ENCODE measurements around the gene HDAC10.
"Not testable (repeated sequence)": the region's sequence is repeated elsewhere in the genome, so short reads cannot be mapped to it uniquely, and the experiment has no call there.

HDAC10 gene

DNA sequence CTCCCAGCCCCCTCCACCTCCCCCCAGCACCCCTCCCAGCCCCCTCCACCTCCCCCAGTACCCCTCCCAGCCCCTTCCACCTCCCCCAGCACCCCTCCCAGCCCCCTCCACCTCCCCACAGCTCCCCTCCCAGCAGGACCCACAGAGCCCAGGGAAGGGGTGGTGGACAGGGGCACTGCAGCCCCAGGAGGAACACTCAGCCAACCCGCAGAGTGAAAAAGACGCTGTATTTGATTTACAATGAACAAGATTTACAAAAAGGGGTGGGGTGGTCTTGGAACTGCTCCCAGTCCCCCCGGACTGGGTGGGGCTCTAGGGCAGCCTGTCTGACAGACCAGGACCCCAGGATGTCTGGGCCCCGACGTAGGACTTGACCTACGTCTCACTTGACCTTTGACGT lies 23.7 kb upstream of the HDAC10 start:
- H3K27ac ChIP-seq: peak overlapping the region; percentile 65
- POLR2A ChIA-PET (ENCODE audit: low non-redundant PET): no interaction called here
- DNase-seq (ENCODE audit: low spot score): no peak
- TF ChIP-seq, protein P1, sequence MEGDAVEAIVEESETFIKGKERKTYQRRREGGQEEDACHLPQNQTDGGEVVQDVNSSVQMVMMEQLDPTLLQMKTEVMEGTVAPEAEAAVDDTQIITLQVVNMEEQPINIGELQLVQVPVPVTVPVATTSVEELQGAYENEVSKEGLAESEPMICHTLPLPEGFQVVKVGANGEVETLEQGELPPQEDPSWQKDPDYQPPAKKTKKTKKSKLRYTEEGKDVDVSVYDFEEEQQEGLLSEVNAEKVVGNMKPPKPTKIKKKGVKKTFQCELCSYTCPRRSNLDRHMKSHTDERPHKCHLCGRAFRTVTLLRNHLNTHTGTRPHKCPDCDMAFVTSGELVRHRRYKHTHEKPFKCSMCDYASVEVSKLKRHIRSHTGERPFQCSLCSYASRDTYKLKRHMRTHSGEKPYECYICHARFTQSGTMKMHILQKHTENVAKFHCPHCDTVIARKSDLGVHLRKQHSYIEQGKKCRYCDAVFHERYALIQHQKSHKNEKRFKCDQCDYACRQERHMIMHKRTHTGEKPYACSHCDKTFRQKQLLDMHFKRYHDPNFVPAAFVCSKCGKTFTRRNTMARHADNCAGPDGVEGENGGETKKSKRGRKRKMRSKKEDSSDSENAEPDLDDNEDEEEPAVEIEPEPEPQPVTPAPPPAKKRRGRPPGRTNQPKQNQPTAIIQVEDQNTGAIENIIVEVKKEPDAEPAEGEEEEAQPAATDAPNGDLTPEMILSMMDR (conservative IDR thresholded peaks at IDR 0.05; ENCODE audit: low read depth): no peak
- CTCF ChIA-PET: no interaction called here

DNA sequence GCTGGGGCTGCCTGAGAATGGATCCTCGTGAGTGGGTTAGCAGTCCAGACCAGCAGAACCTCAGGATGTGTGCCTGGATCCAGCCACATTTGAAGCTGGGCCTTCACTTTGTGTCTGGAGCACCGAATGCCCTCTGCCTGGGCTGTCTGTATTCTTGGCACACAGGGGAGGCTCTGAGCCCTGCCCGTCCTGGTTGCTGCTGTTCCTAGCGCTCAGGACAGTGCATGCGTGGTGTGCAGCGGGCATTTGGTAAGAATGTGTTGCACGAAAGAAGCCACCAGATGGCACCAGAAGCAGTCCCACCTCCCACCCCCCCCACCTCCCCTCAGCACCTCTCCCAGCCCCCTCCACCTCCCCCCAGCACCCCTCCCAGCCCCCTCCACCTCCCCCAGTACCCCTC lies 23.2 kb upstream of the HDAC10 start:
- H3K27ac ChIP-seq: peak overlapping the region; percentile 79
- CTCF ChIA-PET: no interaction called here
- TF ChIP-seq, protein P1 (conservative IDR thresholded peaks at IDR 0.05; ENCODE audit: low read depth): 0 out of 2 replicates have a peak, but pooled peaks have one; percentile 22
- POLR2A ChIA-PET (ENCODE audit: low non-redundant PET): no interaction called here
- DNase-seq (ENCODE audit: low spot score): peak; percentile 45

DNA sequence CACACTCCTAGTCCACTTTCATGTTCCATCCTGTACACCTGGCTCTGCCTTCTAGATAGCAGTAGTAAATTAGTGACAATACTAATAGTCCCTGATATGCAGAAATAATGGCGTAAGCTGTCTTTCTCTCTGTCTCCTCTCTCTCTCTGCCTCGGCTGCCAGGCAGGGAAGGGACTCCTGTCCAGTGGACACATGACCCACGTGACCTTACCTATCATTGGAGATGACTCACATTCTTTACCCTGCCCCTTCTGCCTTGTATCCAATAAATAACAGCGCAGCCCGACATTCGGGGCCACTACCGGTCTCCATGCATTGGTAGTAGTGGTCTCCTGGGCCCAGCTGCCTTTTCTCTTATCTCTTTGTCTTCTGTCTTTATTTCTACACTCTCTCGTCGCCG lies 22.7 kb upstream of the HDAC10 start:
- peak overlapping the region; percentile 79 for H3K27ac ChIP-seq
- CTCF ChIA-PET; POLR2A ChIA-PET (ENCODE audit: low non-redundant PET); DNase-seq (ENCODE audit: low spot score): not testable (repeated sequence)

DNA sequence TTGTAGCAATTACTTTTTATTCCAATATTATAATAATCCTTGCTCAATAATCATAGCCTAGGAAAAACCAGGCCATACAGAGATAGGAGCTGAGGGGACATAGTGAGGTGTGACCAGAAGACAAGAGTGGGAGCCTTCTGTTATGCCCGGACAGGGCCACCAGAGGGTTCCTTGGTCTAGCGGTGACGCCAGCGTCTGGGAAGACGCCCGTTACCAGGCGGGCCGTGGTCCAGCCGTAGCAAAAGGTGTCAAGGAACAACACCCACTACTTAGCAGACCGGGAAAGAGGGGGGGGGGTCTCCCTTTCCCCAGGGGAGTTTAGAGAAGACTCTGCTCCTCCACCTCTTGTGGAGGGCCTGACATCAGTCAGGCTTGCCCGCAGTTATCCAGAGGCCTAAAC lies 22.3 kb upstream of the HDAC10 start:
- DNase-seq (ENCODE audit: low spot score); POLR2A ChIA-PET (ENCODE audit: low non-redundant PET): not testable (repeated sequence)
- H3K27ac ChIP-seq: peak overlapping the region; percentile 79
- CTCF ChIA-PET: interaction anchor here (1.1 kb wide), 1 partner anchor 8 kb away, joined by 3 read pairs; no protein-coding TSS in a partner anchor

DNA sequence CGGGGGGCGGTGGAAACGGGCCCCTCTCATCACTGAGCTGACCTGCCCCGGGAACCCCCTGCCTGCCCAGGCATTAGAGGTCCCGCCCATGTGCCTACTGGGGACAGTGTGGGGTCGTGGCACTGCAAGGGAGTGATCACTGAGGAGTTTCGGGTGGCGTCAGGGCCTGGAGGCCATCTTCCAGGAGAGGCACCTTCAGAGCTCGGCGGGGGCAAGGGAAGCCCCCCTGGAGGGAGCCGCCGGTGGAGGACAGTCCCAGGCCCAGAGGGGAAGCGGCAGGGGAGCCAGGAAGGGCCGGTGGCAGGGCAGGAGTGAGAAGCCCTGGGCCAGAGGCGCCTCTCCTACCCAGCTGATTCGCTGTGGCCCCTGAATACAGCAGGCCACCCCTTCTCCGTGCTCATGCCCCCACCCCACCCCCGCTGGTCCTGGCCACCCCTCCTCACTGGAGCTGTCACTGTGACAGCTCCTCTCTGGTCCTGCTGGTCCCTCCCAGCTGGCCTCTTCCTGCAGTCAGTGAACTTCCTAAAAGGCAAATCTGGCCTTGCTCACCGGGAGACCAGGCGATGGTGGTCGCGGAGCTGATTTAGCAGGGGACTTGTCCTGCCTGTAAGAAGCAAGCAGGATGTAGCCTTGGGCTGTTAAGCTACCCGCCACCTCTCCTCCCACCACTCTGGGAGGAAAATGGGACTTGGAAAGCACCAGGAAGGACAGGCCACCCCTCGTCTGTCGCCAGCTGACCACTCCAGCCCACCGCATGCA lies 21.2 kb upstream of the HDAC10 start:
- TF ChIP-seq, protein P1 (conservative IDR thresholded peaks at IDR 0.05; ENCODE audit: low read depth): no peak
- ChIA-PET CTCF (interaction anchor here (0.6 to 1.1 kb wide), 5 partner anchors 9 to 56 kb away, joined by 3 to 4 read pairs (median 3); no protein-coding TSS in a partner anchor), POLR2A (ENCODE audit: low non-redundant PET) (no interaction called here)
- no peak for DNase-seq (ENCODE audit: low spot score)
- peak overlapping the region; percentile 79 for H3K27ac ChIP-seq

DNA sequence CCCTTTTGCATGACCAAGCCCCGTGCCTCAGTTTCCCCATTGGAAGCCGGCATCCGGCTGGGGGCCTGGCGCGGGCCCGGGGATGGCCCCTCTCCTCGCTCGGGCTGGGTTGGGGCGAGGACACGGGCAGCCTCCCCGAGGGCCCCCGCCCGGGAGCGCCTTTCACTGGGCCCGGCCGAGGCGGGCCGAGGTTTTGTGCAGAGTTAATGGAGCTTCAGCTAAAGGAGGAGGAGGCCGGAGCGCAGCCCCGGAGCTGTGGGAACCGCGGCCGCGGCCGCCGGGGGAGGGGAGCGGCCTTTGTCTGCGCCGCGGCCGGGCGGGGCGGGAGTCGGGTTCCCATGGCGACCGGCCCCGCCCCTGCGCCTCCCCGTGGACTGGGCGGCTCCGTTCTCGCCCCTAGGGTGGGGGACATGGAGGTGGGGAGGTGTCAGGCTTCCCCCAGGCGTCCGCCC lies 20.5 kb upstream of the HDAC10 start:
- DNase-seq (ENCODE audit: low spot score): peak; percentile 36
- peak overlapping the region; percentile 79 for H3K27ac ChIP-seq
- TF ChIP-seq, protein P1 (conservative IDR thresholded peaks at IDR 0.05; ENCODE audit: low read depth): peak; percentile 36
- ChIA-PET CTCF (interaction anchor here (0.7 to 0.9 kb wide), 2 partner anchors 34 to 57 kb away, joined by 3 to 4 read pairs; no protein-coding TSS in a partner anchor), POLR2A (ENCODE audit: low non-redundant PET) (no interaction called here)

DNA sequence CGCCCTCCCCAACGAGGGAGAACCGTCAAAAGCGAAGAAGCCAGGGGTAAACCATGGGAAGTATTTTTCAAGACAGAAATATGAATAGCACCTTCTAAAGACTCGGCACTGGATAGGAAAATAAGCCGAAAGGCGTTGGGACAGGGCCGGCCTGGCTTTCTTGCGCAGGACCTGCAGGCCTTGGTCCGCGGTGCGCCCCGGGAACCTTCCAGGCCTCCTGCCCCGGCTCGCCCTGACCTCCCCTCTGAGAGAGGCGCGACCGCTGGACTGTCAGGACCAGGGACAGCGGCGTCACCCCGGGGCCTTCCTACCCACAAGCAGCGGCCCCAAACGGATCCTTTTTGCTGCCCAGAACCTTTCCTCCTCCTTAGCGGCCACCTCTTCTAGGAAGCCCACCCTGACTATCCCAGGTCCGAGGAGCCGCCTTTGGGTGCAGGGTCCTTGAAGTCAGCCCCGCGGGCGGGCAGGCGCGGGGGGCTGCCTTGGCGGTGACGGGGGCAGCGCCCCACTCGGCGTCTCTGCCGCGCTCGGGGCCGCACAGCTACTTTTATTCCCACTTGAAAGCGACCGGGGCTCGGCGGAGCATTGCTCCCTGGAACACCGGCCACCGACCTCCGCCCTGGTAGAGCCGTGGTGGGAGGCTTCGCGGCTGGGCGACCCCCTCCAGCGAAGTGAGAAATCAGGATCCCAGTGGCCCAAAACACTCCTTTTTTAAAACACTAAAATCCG lies 19.8 kb upstream of the HDAC10 start:
- peak overlapping the region; percentile 79 for H3K27ac ChIP-seq
- POLR2A ChIA-PET (ENCODE audit: low non-redundant PET): no interaction called here
- TF ChIP-seq, protein P1 (conservative IDR thresholded peaks at IDR 0.05; ENCODE audit: low read depth): no peak
- DNase-seq (ENCODE audit: low spot score): no peak
- CTCF ChIA-PET: interaction anchor here (0.9 kb wide), 1 partner anchor 34 kb away, joined by 3 read pairs; no protein-coding TSS in a partner anchor
